ENCODE measurements around the gene FCGR2B.
"Not testable (repeated sequence)": the region's sequence is repeated elsewhere in the genome, so short reads cannot be mapped to it uniquely, and the experiment has no call there.

Gene FCGR2B

GRCh38 chr1:161720956-161721737 lies 58.2 kb downstream of the FCGR2B start, which contains the start of gene FCRLB:
TSS of gene FCRLB (plus strand) at chr1:161721544. CDS start at chr1:161722673, 1,129 bp downstream.
- Histone ChIP-seq H3K27me3 (peaks cover 0 to 99% (median 0%) of the 10 kb centered on the region in 11 experiments; a peak in 9 of 22 replicates), H3K9ac (no peak within 1 kb of the TSS), H3K4me2 (peak within 1 kb of the TSS in 10 of 11 experiments; percentile 11 to 80 (median 49); a peak in 18 of 22 replicates), H3K4me3 (no peak within 1 kb of the TSS), H3K36me3 (no peaks in the 10 kb centered on the region), H3K4me1 (peaks cover 48 to 64% (median 53%) of the 10 kb centered on the region in 10 experiments), H3K9me3 (replicated peaks in 1 of 11) (no peaks in the 10 kb centered on the region), H3K27ac (no peak within 1 kb of the TSS), H4K20me1 (peaks cover 0 to 48% (median 0%) of the 10 kb centered on the region in 11 experiments; a peak in 5 of 22 replicates)
- TF ChIP-seq Cebpa-rat (IDR thresholded peaks at IDR 0.05) = no peak

- peak overlapping the region in 9 of 11 experiments; percentile 11 to 80 (median 45); a peak in 16 of 22 replicates for H3K4me2 ChIP-seq
- H3K27ac ChIP-seq = no peak overlapping the region
- no peak for TF ChIP-seq Cebpa-rat (IDR thresholded peaks at IDR 0.05)
These were observed 58.9 kb downstream of the FCGR2B start for GRCh38 chr1:161721738-161722343.

GRCh38 chr1:161722406-161722805 lies 59.5 kb downstream of the FCGR2B start:
- Histone ChIP-seq H3K4me3 (no peak overlapping the region), H3K27me3 (peaks cover 0 to 99% (median 0%) of the 10 kb centered on the region in 11 experiments; a peak in 10 of 22 replicates), H4K20me1 (peaks cover 0 to 58% (median 0%) of the 10 kb centered on the region in 11 experiments; a peak in 5 of 22 replicates), H3K9ac (no peak overlapping the region), H3K9me3 (replicated peaks in 1 of 11) (no peaks in the 10 kb centered on the region), H3K4me1 (peaks cover 51 to 74% (median 63%) of the 10 kb centered on the region in 10 experiments), H3K4me2 (peak overlapping the region in 9 of 11 experiments; percentile 11 to 80 (median 45); a peak in 14 of 22 replicates), H3K36me3 (no peaks in the 10 kb centered on the region), H3K27ac (no peak overlapping the region)
- TF ChIP-seq Cebpa-rat (IDR thresholded peaks at IDR 0.05) = no peak

More at GRCh38 chr1:161721738-161722343, 58.9 kb downstream of the FCGR2B start:
- no peak overlapping the region for H3K4me3 ChIP-seq
- no peak overlapping the region for H3K9ac ChIP-seq
- H4K20me1 ChIP-seq = peaks cover 0 to 54% (median 0%) of the 10 kb centered on the region in 11 experiments; a peak in 5 of 22 replicates
- H3K9me3 ChIP-seq (replicated peaks in 1 of 11) = no peaks in the 10 kb centered on the region
- H3K36me3 ChIP-seq = no peaks in the 10 kb centered on the region
- H3K27me3 ChIP-seq = peaks cover 0 to 99% (median 0%) of the 10 kb centered on the region in 11 experiments; a peak in 9 of 22 replicates
- peaks cover 48 to 70% (median 60%) of the 10 kb centered on the region in 10 experiments for H3K4me1 ChIP-seq

GRCh38 chr1:161723459-161724141 lies 60.7 kb downstream of the FCGR2B start:
- no peaks in the 10 kb centered on the region for H3K36me3 ChIP-seq
- H4K20me1 ChIP-seq = peaks cover 0 to 65% (median 0%) of the 10 kb centered on the region in 11 experiments; a peak in 5 of 22 replicates
- H3K4me2 ChIP-seq = no peak overlapping the region

GRCh38 chr1:161725258-161725907 lies 62.4 kb downstream of the FCGR2B start:
- H3K9me3 ChIP-seq (replicated peaks in 1 of 11); H3K36me3 ChIP-seq: not testable (repeated sequence)
- Histone ChIP-seq H3K27ac (peak overlapping the region in 2 of 11 experiments; percentile 71; a peak in 2 of 22 replicates), H3K4me3 (peak overlapping the region; percentile 52 to 81 (median 71); a peak in 18 of 20 replicates), H3K9ac (peak overlapping the region in 4 of 11 experiments; percentile 78 to 84 (median 81); a peak in 9 of 22 replicates), H3K4me2 (peak overlapping the region; percentile 90 to 100 (median 99)), H3K4me1 (peaks cover 28 to 58% (median 45%) of the 10 kb centered on the region in 10 experiments), H3K27me3 (peaks cover 0 to 100% (median 0%) of the 10 kb centered on the region in 11 experiments; a peak in 11 of 22 replicates), H4K20me1 (peaks cover 0 to 57% (median 0%) of the 10 kb centered on the region in 11 experiments; a peak in 5 of 22 replicates)

More at GRCh38 chr1:161723459-161724141, 60.7 kb downstream of the FCGR2B start:
- no peak for TF ChIP-seq Cebpa-rat (IDR thresholded peaks at IDR 0.05)
- Histone ChIP-seq H3K27me3 (peaks cover 0 to 99% (median 0%) of the 10 kb centered on the region in 11 experiments; a peak in 11 of 22 replicates), H3K4me3 (no peak overlapping the region), H3K27ac (no peak overlapping the region), H3K9me3 (replicated peaks in 1 of 11) (no peaks in the 10 kb centered on the region), H3K4me1 (peaks cover 46 to 67% (median 58%) of the 10 kb centered on the region in 10 experiments), H3K9ac (no peak overlapping the region)

GRCh38 chr1:161725908-161726472 lies 63.0 kb downstream of the FCGR2B start:
- Histone ChIP-seq H3K27me3 (peaks cover 0 to 100% (median 0%) of the 10 kb centered on the region in 11 experiments; a peak in 11 of 22 replicates), H3K27ac (peak overlapping the region in 8 of 11 experiments; percentile 55 to 74 (median 70); a peak in 14 of 22 replicates), H3K4me1 (peaks cover 25 to 54% (median 42%) of the 10 kb centered on the region in 10 experiments)

GRCh38 chr1:161726473-161727255 lies 63.7 kb downstream of the FCGR2B start:
- peak overlapping the region in 8 of 11 experiments; percentile 55 to 74 (median 70); a peak in 16 of 22 replicates for H3K27ac ChIP-seq
- peak overlapping the region; percentile 52 to 81 (median 71) for H3K4me3 ChIP-seq
- H4K20me1 ChIP-seq = peaks cover 0 to 54% (median 0%) of the 10 kb centered on the region in 11 experiments; a peak in 5 of 22 replicates
- TF ChIP-seq Cebpa-rat (IDR thresholded peaks at IDR 0.05) = no peak
- peak overlapping the region in 10 of 11 experiments; percentile 54 to 84 (median 74); a peak in 20 of 22 replicates for H3K9ac ChIP-seq
- no peaks in the 10 kb centered on the region for H3K36me3 ChIP-seq
- H3K27me3 ChIP-seq = peaks cover 0 to 100% (median 0%) of the 10 kb centered on the region in 11 experiments; a peak in 11 of 22 replicates
- H3K9me3 ChIP-seq (replicated peaks in 1 of 11) = no peaks in the 10 kb centered on the region
- peak overlapping the region; percentile 90 to 100 (median 99) for H3K4me2 ChIP-seq
- H3K4me1 ChIP-seq = peaks cover 25 to 48% (median 37%) of the 10 kb centered on the region in 10 experiments

More at GRCh38 chr1:161725908-161726472, 63.0 kb downstream of the FCGR2B start:
- no peaks in the 10 kb centered on the region for H3K36me3 ChIP-seq
- H3K9ac ChIP-seq = peak overlapping the region in 10 of 11 experiments; percentile 54 to 84 (median 74); a peak in 19 of 22 replicates
- no peaks in the 10 kb centered on the region for H3K9me3 ChIP-seq (replicated peaks in 1 of 11)
- no peak for TF ChIP-seq Cebpa-rat (IDR thresholded peaks at IDR 0.05)
- peak overlapping the region; percentile 90 to 100 (median 99) for H3K4me2 ChIP-seq
- H3K4me3 ChIP-seq = peak overlapping the region; percentile 52 to 81 (median 71)
- H4K20me1 ChIP-seq = peaks cover 0 to 57% (median 0%) of the 10 kb centered on the region in 11 experiments; a peak in 5 of 22 replicates
